Suppressor macrophage (primary cell): ENCODE data around the gene SET.

Experiments used
- DNase-seq, 4 experiments: peaks; one replicate each; pipeline ENCODE4 v3.0.0-alpha.2; 2020 to 2022

SET gene

GRCh38 chr9:128713411-128713780 lies 24.4 kb downstream of the SET start:
- DNase-seq, result no peak

GRCh38 chr9:128713941-128714573 lies 25.0 kb downstream of the SET start:
- no peak for DNase-seq

GRCh38 chr9:128714586-128715435 lies 25.8 kb downstream of the SET start:
- DNase-seq, result no peak

GRCh38 chr9:128715436-128715750 lies 26.4 kb downstream of the SET start:
- DNase-seq, result no peak

- no peak for DNase-seq
Observed at GRCh38 chr9:128716581-128717254, 27.7 kb downstream of the SET start.

- no peak for DNase-seq
Observed at GRCh38 chr9:128718047-128718446, 29.0 kb downstream of the SET start.

- DNase-seq, result no peak
Observed at GRCh38 chr9:128718475-128718874, 29.5 kb downstream of the SET start.

GRCh38 chr9:128719919-128720605 lies 31.0 kb downstream of the SET start:
- DNase-seq, result no peak

GRCh38 chr9:128720841-128721486 lies 31.9 kb downstream of the SET start:
- DNase-seq, result no peak

GRCh38 chr9:128721487-128722010 lies 32.5 kb downstream of the SET start:
- DNase-seq, result no peak

GRCh38 chr9:128722380-128723351 lies 33.6 kb downstream of the SET start:
- DNase-seq, result no peak

- DNase-seq, result peak in 2 of 4 experiments; percentile 2 to 13
Observed at GRCh38 chr9:128723352-128723865, 34.4 kb downstream of the SET start.

GRCh38 chr9:128723866-128724743 lies 35.1 kb downstream of the SET start, which contains the start of gene ZDHHC12:
ZDHHC12 (minus strand) TSS chr9:128724127; CDS start chr9:128724093, 34 bp downstream.
- DNase-seq, result peak; percentile 98 to 99 (median 99)

- DNase-seq, result peak; percentile 72 to 85 (median 82)
Observed at GRCh38 chr9:128724744-128725211, 35.8 kb downstream of the SET start.

GRCh38 chr9:128727640-128728248 lies 38.7 kb downstream of the SET start:
- no peak for DNase-seq

GRCh38 chr9:128728298-128728697 lies 39.3 kb downstream of the SET start:
- no peak for DNase-seq

GRCh38 chr9:128729302-128729701 lies 40.3 kb downstream of the SET start:
- no peak for DNase-seq

- no peak for DNase-seq
Observed at GRCh38 chr9:128729766-128730517, 40.9 kb downstream of the SET start.
